T-helper 17 cell (primary cell): ENCODE data around the gene DMRT1. TPM values are rescaled to one million over a fixed set of nuclear protein-coding genes. Genes with fewer than 3 reads are reported as not detected.
"Not testable (repeated sequence)": the region's sequence is repeated elsewhere in the genome, so short reads cannot be mapped to it uniquely, and the experiment has no call there.

Experiments
- ATAC-seq: fragments of 150-1000 bp; cut with Tn5 transposase; 2 replicates; pipeline ENCODE4 v1.10.0; 2021; ENCODE audit warnings: mild to moderate bottlenecking, moderate library complexity
- DNase-seq, 3 donors: peaks; one replicate each; pipeline versions ENCODE4 v3.0.0 to v3.0.0-alpha.2; 2020 to 2021
- H3K9me3 ChIP-seq: one replicate; pipeline ENCODE4 v1.7.0; 2013; ENCODE audit warnings: low read length, mild to moderate bottlenecking; ENCODE audit not compliant: control insufficient read depth, poor library complexity, severe bottlenecking
- H3K27ac Mint-ChIP-seq: one replicate; pipeline ENCODE4 v1.8.0; 2022; ENCODE audit warnings: mild to moderate bottlenecking, moderate library complexity, mixed read lengths
- H3K27me3 Mint-ChIP-seq: one replicate; pipeline ENCODE4 v1.8.0; 2022; ENCODE audit warnings: mixed read lengths
- H3K36me3 Mint-ChIP-seq: one replicate; pipeline ENCODE4 v1.8.0; 2022; ENCODE audit warnings: low read depth, mixed read lengths
- H3K4me1 Mint-ChIP-seq: one replicate; pipeline ENCODE4 v1.8.0; 2022; ENCODE audit warnings: mild to moderate bottlenecking, mixed read lengths
- H3K4me3 Mint-ChIP-seq: one replicate; pipeline ENCODE4 v1.8.0; 2022; ENCODE audit warnings: mild to moderate bottlenecking, moderate library complexity, mixed read lengths
- total RNA-seq, 4 donors: library from RNA in 2 of 4; stranded (reverse) in 2 of 4; gene quantifications; one replicate each; pipeline ENCODE4 v1.2.3 and lab custom pipeline; 2022 to 2026

Gene DMRT1
- total RNA-seq, 2 donors from 2014 or later: not detected

DNA sequence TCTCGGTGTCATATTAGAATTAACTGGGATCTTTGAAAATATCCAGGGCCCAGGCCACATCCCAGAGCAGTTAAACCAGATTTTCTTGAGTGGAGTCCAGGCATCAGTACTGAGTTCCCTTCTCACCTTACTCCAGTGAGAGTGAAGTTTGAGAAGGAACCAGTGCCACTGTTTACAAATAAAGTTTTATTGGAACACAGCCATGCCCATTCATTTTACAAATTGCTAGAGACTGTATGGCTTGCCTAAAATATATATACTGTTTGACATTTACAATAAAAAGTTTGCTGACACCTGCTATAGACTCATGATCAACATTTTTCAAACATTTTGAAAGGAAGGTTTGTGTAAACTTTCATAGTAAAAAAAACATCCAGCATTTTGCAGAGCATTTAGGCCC is 71.3 kb downstream of the DMRT1 start:
- Mint-ChIP-seq H3K27ac (no peak overlapping the region), H3K4me3 (no peak overlapping the region), H3K4me1 (peaks cover 2% of the 10 kb centered on the region), H3K27me3 (peaks cover 61% of the 10 kb centered on the region), H3K36me3 (no peaks in the 10 kb centered on the region)
- no peaks in the 10 kb centered on the region for H3K9me3 ChIP-seq
- ATAC-seq (no peak), DNase-seq (no peak)

DNA sequence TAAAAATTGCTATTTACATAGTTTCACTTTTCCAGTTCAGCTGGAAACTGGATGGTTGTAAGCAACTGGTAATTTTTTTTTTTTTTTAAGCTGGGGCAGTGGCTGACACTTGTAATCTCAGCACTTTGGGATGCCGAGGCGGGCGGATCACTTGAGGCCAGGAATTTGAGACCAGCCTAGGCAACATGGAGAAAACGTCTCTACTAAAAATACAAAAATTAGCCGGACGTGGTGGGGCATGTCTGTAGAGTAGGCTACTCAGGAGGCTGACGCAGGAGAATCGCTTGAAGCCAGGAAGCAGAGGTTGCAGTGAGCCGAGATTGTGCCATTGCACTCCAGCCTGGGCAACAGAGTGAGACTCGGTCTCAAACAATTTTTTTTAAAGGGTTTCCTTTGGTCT is 72.0 kb downstream of the DMRT1 start:
- peaks cover 54% of the 10 kb centered on the region for H3K27me3 Mint-ChIP-seq
- not testable (repeated sequence) for H3K9me3 ChIP-seq, H3K27ac Mint-ChIP-seq, DNase-seq, ATAC-seq, H3K4me3 Mint-ChIP-seq, H3K36me3 Mint-ChIP-seq, H3K4me1 Mint-ChIP-seq

DNA sequence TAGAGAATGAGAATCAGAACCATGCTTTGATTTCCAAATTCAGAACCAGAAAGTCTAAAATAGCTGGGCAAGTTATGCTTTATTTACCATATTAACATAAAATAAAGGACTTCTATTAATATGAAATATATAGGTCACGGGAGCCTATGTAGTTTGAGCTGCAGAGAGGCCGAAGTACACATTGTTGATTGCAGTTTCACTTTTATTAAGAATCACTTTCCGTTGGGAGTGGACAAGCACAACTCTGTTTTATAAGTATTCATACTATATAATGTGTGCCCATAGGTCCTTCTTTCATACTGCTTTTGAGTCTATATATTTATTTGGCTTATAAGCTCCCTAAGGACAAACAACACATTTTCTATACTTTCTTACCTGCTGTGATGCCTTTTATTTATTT is 76.2 kb downstream of the DMRT1 start:
- Mint-ChIP-seq H3K27me3 (peaks cover 38% of the 10 kb centered on the region), H3K4me1 (no peaks in the 10 kb centered on the region), H3K27ac (no peak overlapping the region), H3K4me3 (no peak overlapping the region), H3K36me3 (no peaks in the 10 kb centered on the region)
- no peaks in the 10 kb centered on the region for H3K9me3 ChIP-seq
- DNase-seq: no peak
- ATAC-seq: no peak

DNA sequence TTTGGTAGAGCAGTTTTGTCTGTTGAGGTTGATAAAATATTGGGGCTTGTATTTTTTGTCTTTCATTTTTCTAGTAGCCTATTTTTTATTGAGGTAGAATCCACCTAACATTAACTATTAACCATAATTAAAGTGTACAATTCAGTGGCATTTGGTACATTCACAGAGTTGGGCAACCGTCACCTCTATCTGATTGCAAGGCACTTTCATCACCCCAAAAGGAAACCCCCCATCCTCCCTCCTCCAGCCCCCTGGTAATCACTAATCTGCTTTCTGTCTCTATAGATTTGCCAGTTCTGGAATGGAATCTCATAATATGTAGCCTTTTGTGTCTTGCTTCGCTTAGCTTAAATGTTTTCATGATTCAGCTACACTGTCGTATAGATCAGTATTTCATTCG is 79.4 kb downstream of the DMRT1 start:
- ATAC-seq (no peak), DNase-seq (no peak)
- Mint-ChIP-seq H3K4me1 (no peaks in the 10 kb centered on the region), H3K36me3 (no peaks in the 10 kb centered on the region), H3K4me3 (no peak overlapping the region), H3K27me3 (peaks cover 40% of the 10 kb centered on the region), H3K27ac (no peak overlapping the region)
- H3K9me3 ChIP-seq: no peaks in the 10 kb centered on the region

DNA sequence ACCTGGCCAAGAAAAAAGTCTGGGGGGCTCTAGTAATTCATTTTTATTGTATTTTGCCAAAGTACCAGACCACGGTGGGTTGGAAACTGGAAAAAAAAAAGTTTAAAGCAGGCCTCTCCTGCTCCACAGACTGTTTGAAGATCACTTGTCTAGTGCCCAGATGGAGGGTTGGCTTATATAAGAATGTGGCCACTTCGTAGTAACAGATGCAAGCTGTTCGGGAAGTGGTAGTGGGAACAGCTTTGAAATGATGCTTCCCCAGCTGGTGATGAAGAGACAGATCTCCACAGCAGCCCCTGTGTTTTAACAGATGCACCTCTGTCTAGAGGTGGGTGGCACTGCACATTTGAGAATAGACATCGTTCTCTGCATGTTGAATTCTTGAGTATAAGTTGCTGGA is 80.7 kb downstream of the DMRT1 start:
- Mint-ChIP-seq H3K4me3 (no peak overlapping the region), H3K36me3 (no peaks in the 10 kb centered on the region), H3K4me1 (no peaks in the 10 kb centered on the region), H3K27me3 (peaks cover 28% of the 10 kb centered on the region), H3K27ac (no peak overlapping the region)
- DNase-seq (no peak), ATAC-seq (no peak)
- H3K9me3 ChIP-seq: no peaks in the 10 kb centered on the region

DNA sequence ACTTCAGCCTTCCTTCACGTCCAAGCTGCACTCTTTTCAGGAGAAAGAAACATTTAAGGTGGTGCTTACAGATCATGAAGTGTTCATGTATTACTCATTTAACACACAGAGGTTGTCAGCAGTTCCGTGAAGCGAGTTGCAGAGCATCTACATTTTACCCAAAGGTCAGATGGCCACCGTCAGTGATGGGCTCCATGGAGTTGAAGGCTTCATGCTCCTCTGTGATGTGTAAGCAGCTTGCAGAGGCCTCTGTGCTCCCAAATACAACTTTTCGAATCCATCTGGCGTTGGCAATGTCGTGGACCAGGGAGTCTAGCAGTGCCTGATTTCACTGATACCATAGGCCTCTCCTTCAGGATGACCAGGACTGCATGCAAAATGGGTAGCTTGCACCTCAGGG is 81.2 kb downstream of the DMRT1 start:
- Mint-ChIP-seq H3K27me3 (peaks cover 29% of the 10 kb centered on the region), H3K36me3 (no peaks in the 10 kb centered on the region)

DNA sequence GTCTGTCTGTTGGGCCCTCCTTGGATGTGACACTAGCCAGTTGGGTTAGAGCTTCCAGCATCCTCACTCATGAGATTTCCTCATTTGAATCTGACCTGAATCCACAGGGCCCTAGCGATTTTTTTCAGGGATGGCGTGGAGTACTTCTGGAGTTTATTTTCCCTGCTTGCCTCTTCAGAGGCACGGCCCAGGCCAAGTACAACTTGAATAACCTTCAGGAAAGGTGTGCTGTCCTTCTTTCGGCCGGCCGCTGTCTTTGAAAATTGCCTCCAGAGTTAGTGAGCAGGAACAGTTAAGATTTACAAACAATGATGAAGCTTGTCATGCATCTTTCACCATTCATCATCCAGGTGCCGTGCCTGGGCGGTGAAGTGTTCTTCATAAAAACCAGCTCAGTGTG is 85.5 kb downstream of the DMRT1 start:
- Mint-ChIP-seq H3K27ac (no peak overlapping the region), H3K27me3 (peaks cover 45% of the 10 kb centered on the region), H3K36me3 (no peaks in the 10 kb centered on the region), H3K4me3 (no peak overlapping the region), H3K4me1 (no peaks in the 10 kb centered on the region)
- no peaks in the 10 kb centered on the region for H3K9me3 ChIP-seq
- ATAC-seq (no peak), DNase-seq (no peak)

More for the DNA sequence above, 81.2 kb downstream of the DMRT1 start:
- Mint-ChIP-seq H3K4me3 (no peak overlapping the region), H3K4me1 (no peaks in the 10 kb centered on the region), H3K27ac (no peak overlapping the region)
- ATAC-seq: no peak
- no peak for DNase-seq
- no peaks in the 10 kb centered on the region for H3K9me3 ChIP-seq

DNA sequence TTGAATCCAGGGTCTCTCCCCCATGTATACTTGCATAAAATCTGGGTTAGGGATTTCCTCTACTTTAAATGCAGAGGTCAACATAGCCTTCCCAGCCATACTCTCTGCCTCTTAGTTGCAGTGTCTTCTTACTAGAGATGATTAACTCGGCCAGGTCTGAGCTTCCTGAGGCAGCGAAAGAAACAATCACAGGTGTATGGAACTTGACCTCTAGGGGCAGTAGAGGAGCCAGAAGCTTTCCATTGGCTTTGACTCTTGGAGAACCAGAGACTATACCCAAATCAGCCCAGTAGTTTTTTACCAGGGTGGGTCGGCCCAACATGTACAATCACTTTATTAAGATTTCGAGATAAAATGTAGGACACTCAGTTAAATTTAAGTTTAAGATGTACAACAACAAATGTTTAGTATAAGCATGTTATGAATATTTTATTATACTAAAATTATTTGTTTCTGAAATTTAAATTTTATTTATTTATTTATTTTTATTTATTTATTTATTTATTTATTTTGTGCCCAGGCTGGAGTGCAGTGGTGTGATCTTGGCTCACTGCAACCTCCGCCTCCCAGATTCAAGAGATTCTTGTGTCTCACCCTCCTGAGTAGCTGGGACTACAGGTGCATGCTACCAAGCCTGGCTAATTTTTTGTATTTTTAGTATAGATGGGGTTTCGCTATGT is 87.0 kb downstream of the DMRT1 start:
- peaks cover 44% of the 10 kb centered on the region for H3K27me3 Mint-ChIP-seq
- no peak for DNase-seq
- no peaks in the 10 kb centered on the region for H3K4me1 Mint-ChIP-seq
- no peak overlapping the region for H3K4me3 Mint-ChIP-seq
- H3K36me3 Mint-ChIP-seq: no peaks in the 10 kb centered on the region
- H3K27ac Mint-ChIP-seq: no peak overlapping the region
- no peak for ATAC-seq
- H3K9me3 ChIP-seq: no peaks in the 10 kb centered on the region

DNA sequence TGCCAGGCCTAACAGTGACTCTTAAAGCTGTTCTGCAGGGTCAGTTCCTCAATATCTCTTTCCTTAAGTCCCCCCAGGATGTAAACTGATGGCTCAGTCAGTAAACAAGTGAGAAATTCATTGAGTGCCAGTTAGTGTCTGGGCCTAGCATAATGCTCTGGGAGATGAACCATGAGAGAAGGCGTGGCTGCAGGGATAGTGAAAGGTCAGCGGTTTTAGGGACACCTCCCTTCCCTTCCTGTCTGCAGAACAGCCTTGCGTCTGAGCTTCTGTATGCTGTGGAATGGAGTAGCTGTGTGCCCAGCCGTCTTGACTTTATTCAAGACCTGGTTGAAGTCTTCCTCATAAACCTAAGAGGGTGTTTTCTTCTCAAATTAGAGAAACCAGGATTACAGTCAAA is 88.2 kb downstream of the DMRT1 start:
- no peak overlapping the region for H3K27ac Mint-ChIP-seq
- no peaks in the 10 kb centered on the region for H3K36me3 Mint-ChIP-seq
- H3K4me3 Mint-ChIP-seq: no peak overlapping the region
- ATAC-seq (no peak), DNase-seq (no peak)
- H3K4me1 Mint-ChIP-seq: no peaks in the 10 kb centered on the region
- peaks cover 45% of the 10 kb centered on the region for H3K27me3 Mint-ChIP-seq
- no peaks in the 10 kb centered on the region for H3K9me3 ChIP-seq

DNA sequence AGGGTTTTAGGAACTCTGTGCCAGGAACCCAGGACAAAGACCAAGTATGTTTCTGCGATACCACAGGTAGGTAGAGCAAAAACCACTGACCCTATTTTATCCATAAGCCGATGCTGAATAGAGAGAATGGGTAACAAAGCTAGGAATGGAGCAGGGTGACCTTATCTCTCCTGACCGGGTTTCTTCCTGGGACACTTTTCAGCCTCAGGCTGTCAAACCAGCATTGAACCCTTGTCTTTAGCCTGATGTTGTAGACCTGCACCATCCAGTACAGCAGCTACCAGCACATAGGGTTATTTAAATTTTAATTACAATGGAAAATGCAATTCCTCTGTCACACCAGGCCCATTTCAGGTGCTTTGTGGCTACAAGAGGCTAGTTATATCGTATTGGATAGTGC is 91.9 kb downstream of the DMRT1 start:
- ATAC-seq: no peak
- no peaks in the 10 kb centered on the region for H3K36me3 Mint-ChIP-seq
- H3K27me3 Mint-ChIP-seq: peaks cover 40% of the 10 kb centered on the region
- no peaks in the 10 kb centered on the region for H3K9me3 ChIP-seq
- no peaks in the 10 kb centered on the region for H3K4me1 Mint-ChIP-seq
- H3K27ac Mint-ChIP-seq: no peak overlapping the region
- no peak overlapping the region for H3K4me3 Mint-ChIP-seq
- DNase-seq: no peak

DNA sequence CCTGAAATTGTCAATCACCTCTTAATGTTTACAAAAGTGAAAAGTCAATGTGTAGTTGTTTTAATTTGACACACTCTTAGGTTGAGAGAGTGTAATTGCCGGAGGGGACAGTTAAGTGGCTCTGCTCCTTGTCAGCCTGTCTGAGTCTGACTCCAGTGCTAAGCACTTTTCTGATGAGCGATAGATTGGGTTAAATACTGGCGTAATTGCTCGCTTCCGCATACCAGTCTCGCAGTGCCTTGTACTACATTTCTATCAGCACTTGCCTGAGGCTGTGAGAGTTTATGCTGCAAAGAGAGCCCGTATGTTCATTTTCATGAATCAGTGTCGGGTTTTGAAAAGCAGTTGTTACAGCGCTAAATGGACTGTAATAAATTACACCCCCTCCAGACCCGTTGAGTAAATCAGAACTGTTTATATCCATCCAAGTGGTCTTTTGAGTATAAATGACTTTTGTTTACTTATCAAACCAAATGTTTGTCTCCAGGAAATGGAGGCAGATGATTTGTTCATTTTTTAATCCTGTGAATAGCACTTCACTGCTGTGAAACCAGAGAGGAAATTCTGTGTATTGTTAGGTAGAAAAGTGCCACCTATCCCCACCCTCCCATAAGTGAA is 94.0 kb downstream of the DMRT1 start:
- H3K27ac Mint-ChIP-seq: no peak overlapping the region
- H3K27me3 Mint-ChIP-seq: peaks cover 32% of the 10 kb centered on the region
- H3K36me3 Mint-ChIP-seq: no peaks in the 10 kb centered on the region
- ATAC-seq (no peak), DNase-seq (no peak)
- no peaks in the 10 kb centered on the region for H3K9me3 ChIP-seq
- H3K4me3 Mint-ChIP-seq: no peak overlapping the region
- H3K4me1 Mint-ChIP-seq: no peaks in the 10 kb centered on the region

DNA sequence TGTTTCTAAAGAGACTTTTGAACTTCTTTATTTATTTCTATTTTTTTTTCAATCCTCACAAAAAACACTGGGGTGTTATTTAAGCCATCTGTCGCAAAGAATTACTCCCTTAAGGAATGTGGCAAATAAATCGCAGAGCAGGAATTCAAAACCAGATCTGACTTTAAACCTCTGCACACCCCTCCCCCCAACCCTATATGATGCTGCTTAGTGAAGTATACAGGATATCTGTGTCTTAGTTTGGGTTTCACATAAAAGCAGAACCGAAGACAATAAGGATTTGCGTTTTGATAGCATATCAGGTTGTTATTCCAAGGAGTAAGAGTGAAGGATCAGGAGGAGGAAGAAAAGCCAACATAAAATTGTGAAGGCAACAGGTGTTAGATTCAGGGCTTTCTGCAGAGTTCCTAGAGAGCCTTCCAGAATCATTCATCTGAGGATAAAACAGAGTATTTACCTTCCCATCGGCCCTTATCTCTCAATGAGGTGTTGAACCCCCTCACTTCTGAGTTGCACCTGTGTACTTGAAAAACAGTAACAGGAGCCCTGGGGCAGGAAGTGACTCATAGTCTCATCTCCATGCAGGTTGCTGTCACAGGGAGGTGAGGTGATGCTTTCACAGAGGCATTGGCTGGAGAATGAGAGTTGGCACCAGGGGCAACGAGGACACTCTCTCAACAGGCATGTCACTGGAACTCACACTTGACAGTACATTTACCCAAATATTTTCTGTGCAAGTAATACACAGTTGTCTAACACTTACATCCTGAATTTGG is 101.5 kb downstream of the DMRT1 start:
- ATAC-seq: no peak
- peaks cover 33% of the 10 kb centered on the region for H3K27me3 Mint-ChIP-seq
- H3K27ac Mint-ChIP-seq: no peak overlapping the region
- no peaks in the 10 kb centered on the region for H3K9me3 ChIP-seq
- DNase-seq: no peak
- no peaks in the 10 kb centered on the region for H3K36me3 Mint-ChIP-seq
- H3K4me3 Mint-ChIP-seq: no peak overlapping the region
- H3K4me1 Mint-ChIP-seq: no peaks in the 10 kb centered on the region

DNA sequence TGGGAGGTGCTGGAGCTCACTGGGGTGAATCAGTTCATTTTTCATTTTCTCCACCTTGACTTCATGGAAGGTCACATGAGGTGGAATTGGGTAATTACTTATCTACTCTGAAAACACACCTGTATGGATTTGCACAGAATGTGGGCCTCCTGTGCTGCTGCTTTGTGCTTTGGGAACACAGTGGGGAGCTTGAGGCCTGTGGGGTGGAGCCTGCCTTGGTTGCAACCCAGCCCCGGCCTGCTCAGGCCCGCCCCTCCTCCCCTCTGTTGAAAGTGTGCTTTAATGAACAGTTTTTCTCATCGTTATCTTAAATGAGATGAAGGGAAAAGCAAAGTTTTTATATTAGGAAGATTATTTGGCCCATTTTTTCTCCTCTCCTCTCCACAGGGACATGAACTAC is 106.5 kb downstream of the DMRT1 start:
- Mint-ChIP-seq H3K27ac (no peak overlapping the region), H3K27me3 (peaks cover 63% of the 10 kb centered on the region), H3K4me3 (no peak overlapping the region), H3K4me1 (no peaks in the 10 kb centered on the region), H3K36me3 (no peaks in the 10 kb centered on the region)
- DNase-seq: no peak
- no peaks in the 10 kb centered on the region for H3K9me3 ChIP-seq
- ATAC-seq: no peak
